HL-60 (cell line): ENCODE measurements around the gene TMEM61.

Source experiments
- GABPA ChIP-seq: IDR thresholded peaks from 2 replicates; pipeline ENCODE4 v1.6.1; 2012; ENCODE audit warnings: low read depth
- POLR2AphosphoS5 ChIP-seq: IDR thresholded peaks from 2 replicates; pipeline ENCODE4 v1.6.1; 2012; ENCODE audit warnings: low read depth
- SPI1 ChIP-seq: IDR thresholded peaks from 2 replicates; pipeline ENCODE4 v1.6.1; 2012; ENCODE audit warnings: low read depth, mild to moderate bottlenecking, borderline replicate concordance
- TF ChIP-seq, protein P1 (sequence below): IDR thresholded peaks from one replicate; pipeline ENCODE4 v1.5.1; 2011; ENCODE audit warnings: low read length, control low read depth, inconsistent platforms; ENCODE audit not compliant: insufficient read depth
- TF ChIP-seq, protein P2 (sequence below): IDR thresholded peaks from 2 replicates; pipeline ENCODE4 v1.6.1; 2012; ENCODE audit warnings: low read depth; ENCODE audit not compliant: insufficient replicate concordance

DNA sequence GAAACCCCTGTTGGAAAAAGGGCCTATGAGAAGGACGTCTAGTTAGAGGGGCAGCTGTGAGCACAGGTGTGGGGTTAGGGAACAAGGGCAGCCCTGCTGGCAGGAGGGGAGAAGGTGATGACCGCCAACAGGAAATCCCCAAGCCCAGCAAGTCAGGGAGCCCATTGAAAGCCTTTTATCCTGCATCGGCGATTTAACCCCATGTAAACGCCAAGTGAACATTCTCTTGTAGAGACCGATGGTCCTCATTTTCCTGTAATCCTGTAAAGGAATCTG, 17.2 kb downstream of the TMEM61 start:
- TF ChIP-seq, protein P1, sequence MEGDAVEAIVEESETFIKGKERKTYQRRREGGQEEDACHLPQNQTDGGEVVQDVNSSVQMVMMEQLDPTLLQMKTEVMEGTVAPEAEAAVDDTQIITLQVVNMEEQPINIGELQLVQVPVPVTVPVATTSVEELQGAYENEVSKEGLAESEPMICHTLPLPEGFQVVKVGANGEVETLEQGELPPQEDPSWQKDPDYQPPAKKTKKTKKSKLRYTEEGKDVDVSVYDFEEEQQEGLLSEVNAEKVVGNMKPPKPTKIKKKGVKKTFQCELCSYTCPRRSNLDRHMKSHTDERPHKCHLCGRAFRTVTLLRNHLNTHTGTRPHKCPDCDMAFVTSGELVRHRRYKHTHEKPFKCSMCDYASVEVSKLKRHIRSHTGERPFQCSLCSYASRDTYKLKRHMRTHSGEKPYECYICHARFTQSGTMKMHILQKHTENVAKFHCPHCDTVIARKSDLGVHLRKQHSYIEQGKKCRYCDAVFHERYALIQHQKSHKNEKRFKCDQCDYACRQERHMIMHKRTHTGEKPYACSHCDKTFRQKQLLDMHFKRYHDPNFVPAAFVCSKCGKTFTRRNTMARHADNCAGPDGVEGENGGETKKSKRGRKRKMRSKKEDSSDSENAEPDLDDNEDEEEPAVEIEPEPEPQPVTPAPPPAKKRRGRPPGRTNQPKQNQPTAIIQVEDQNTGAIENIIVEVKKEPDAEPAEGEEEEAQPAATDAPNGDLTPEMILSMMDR, result no peak
- TF ChIP-seq POLR2AphosphoS5 (no peak), GABPA (no peak), SPI1 (no peak)
- TF ChIP-seq, protein P2, sequence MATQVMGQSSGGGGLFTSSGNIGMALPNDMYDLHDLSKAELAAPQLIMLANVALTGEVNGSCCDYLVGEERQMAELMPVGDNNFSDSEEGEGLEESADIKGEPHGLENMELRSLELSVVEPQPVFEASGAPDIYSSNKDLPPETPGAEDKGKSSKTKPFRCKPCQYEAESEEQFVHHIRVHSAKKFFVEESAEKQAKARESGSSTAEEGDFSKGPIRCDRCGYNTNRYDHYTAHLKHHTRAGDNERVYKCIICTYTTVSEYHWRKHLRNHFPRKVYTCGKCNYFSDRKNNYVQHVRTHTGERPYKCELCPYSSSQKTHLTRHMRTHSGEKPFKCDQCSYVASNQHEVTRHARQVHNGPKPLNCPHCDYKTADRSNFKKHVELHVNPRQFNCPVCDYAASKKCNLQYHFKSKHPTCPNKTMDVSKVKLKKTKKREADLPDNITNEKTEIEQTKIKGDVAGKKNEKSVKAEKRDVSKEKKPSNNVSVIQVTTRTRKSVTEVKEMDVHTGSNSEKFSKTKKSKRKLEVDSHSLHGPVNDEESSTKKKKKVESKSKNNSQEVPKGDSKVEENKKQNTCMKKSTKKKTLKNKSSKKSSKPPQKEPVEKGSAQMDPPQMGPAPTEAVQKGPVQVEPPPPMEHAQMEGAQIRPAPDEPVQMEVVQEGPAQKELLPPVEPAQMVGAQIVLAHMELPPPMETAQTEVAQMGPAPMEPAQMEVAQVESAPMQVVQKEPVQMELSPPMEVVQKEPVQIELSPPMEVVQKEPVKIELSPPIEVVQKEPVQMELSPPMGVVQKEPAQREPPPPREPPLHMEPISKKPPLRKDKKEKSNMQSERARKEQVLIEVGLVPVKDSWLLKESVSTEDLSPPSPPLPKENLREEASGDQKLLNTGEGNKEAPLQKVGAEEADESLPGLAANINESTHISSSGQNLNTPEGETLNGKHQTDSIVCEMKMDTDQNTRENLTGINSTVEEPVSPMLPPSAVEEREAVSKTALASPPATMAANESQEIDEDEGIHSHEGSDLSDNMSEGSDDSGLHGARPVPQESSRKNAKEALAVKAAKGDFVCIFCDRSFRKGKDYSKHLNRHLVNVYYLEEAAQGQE, result no peak
